Thyroid gland (tissue), 4 donors: ENCODE data around the gene KAT14.

Source experiments
- POLR2A ChIP-seq, 2 donors: fragments of 450-650 bp; IDR thresholded peaks; one replicate each; pipeline ENCODE4 v1.6.1; 2017; ENCODE audit warnings: antibody characterized with exemption in 2 of 2, mild to moderate bottlenecking in 2 of 2, moderate library complexity in 1 of 2
- TF ChIP-seq, protein P1 (sequence below), 6 experiments: fragments of 200-600 bp in 3 of 6; fragments of 450-650 bp in 3 of 6; sonication (generic) in 3 of 6; IDR thresholded peaks; one replicate each; pipeline ENCODE4 v1.5.1; 2016 to 2019; ENCODE audit warnings: antibody characterized with exemption in 6 of 6, mild to moderate bottlenecking in 2 of 6, inconsistent platforms in 1 of 6, moderate library complexity in 1 of 6

DNA sequence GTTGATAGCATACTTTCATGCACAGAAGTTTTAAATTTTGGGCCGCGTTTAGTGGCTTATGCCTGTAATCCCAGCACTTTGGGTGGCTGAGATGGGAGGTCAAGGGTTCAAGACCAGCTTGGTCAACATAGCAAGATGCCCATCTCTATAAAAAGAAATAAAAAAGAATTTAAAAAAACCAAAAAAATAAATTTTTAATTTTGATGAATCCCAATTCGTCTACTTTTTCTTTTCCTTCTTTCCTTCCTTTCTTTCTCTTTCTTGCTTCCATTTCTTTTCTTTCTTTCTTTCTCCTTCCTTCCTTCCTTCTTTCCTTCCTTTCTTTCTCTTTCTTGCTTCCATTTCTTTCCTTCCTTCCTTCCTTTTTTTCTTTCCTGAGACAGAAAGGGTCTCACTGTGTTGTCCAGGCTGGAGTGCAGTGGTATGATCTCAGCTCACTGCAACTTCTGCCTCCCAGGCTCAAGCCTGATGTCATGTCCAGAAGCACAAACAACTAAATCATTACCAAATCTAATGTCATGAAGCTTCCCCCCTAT, 95.8 kb downstream of the KAT14 start:
- TF ChIP-seq, protein P1, sequence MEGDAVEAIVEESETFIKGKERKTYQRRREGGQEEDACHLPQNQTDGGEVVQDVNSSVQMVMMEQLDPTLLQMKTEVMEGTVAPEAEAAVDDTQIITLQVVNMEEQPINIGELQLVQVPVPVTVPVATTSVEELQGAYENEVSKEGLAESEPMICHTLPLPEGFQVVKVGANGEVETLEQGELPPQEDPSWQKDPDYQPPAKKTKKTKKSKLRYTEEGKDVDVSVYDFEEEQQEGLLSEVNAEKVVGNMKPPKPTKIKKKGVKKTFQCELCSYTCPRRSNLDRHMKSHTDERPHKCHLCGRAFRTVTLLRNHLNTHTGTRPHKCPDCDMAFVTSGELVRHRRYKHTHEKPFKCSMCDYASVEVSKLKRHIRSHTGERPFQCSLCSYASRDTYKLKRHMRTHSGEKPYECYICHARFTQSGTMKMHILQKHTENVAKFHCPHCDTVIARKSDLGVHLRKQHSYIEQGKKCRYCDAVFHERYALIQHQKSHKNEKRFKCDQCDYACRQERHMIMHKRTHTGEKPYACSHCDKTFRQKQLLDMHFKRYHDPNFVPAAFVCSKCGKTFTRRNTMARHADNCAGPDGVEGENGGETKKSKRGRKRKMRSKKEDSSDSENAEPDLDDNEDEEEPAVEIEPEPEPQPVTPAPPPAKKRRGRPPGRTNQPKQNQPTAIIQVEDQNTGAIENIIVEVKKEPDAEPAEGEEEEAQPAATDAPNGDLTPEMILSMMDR (IDR thresholded peaks at IDR 0.05): no peak
- no peak for TF ChIP-seq POLR2A (IDR thresholded peaks at IDR 0.05)
